ENCODE results near the gene MAL.

GRCh38 chr2:95051626-95052025, 26.1 kb downstream of the MAL start:
- TF ChIP-seq EP300 (IDR thresholded peaks at IDR 0.05): no peak
- no peak for TF ChIP-seq CTCF (IDR thresholded peaks at IDR 0.05)
- no peak for TF ChIP-seq POLR2A (IDR thresholded peaks at IDR 0.05)

Data from tibial nerve (tissue), 4 donors.